IMR-90 (cell line): ENCODE measurements around the gene DPYSL5.

ENCODE experiments used
- CEBPB ChIP-seq: IDR thresholded peaks from 2 replicates; pipeline ENCODE4 v1.6.1; 2012; ENCODE audit warnings: low read depth, low read length, improper control_type of control experiment
- CHD1 ChIP-seq: IDR thresholded peaks from 2 replicates; pipeline ENCODE4 v1.6.1; 2012; ENCODE audit warnings: low read depth, low read length, improper control_type of control experiment
- POLR2A ChIP-seq: IDR thresholded peaks from 2 replicates; pipeline ENCODE4 v1.6.1; 2012; ENCODE audit warnings: mild to moderate bottlenecking, low read depth, low read length
- RAD21 ChIP-seq: IDR thresholded peaks from 2 replicates; pipeline ENCODE4 v1.6.1; 2012; ENCODE audit warnings: low read length, improper control_type of control experiment
- TF ChIP-seq, protein P1 (sequence below): conservative IDR thresholded peaks from 2 replicates; pipeline ENCODE4 v1.5.1; 2012; ENCODE audit warnings: mild to moderate bottlenecking, low read depth, low read length, improper control_type of control experiment

GRCh38 chr2:26979741-26980140, 131.8 kb downstream of the DPYSL5 start:
- TF ChIP-seq, protein P1, sequence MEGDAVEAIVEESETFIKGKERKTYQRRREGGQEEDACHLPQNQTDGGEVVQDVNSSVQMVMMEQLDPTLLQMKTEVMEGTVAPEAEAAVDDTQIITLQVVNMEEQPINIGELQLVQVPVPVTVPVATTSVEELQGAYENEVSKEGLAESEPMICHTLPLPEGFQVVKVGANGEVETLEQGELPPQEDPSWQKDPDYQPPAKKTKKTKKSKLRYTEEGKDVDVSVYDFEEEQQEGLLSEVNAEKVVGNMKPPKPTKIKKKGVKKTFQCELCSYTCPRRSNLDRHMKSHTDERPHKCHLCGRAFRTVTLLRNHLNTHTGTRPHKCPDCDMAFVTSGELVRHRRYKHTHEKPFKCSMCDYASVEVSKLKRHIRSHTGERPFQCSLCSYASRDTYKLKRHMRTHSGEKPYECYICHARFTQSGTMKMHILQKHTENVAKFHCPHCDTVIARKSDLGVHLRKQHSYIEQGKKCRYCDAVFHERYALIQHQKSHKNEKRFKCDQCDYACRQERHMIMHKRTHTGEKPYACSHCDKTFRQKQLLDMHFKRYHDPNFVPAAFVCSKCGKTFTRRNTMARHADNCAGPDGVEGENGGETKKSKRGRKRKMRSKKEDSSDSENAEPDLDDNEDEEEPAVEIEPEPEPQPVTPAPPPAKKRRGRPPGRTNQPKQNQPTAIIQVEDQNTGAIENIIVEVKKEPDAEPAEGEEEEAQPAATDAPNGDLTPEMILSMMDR, result no peak
- TF ChIP-seq POLR2A, result no peak
- no peak for TF ChIP-seq CHD1
- TF ChIP-seq RAD21, result no peak
- no peak for TF ChIP-seq CEBPB
